SK-N-SH (cell line): Measurements from ENCODE around the gene TACC2. TPM values are rescaled to one million over a fixed set of nuclear protein-coding genes. Genes with fewer than 3 reads are reported as not detected.

Experiments
- CTCF ChIA-PET: fragments of 300-600, 350-600 bp; formaldehyde crosslinking; extraction: SDS; loops from one replicate; lab custom pipeline; 2021; lab: Yijun Ruan, JAX
- POLR2A ChIA-PET: fragments of 350-600 bp; sonication (Branson Sonifier 250); formaldehyde crosslinking; extraction: SDS; loops from one replicate; lab custom pipeline; 2020; ENCODE audit warnings: antibody characterized with exemption, inconsistent platforms; lab: Yijun Ruan, JAX
- DNase-seq: peaks from one replicate; pipeline ENCODE4 v3.0.0; 2012
- H2AFZ ChIP-seq: fragments of 200-600 bp; sonication (generic); 2 replicates; pipeline ENCODE4 v1.8.1; 2016; ENCODE audit warnings: antibody characterized with exemption, mild to moderate bottlenecking, low read depth
- H3F3A ChIP-seq: fragments of 200-600 bp; sonication (generic); replicated peaks from 2 replicates; pipeline ENCODE3; 2016; ENCODE audit warnings: antibody characterized with exemption, mild to moderate bottlenecking; ENCODE audit not compliant: insufficient read depth
- H3K27ac ChIP-seq, 2 experiments: fragments of 200-500 bp in 1 of 2; fragments of 200-600 bp in 1 of 2; sonication (Bioruptor generic) in 1 of 2; sonication (generic), shearing (Covaris generic) in 1 of 2; 2 replicates each; pipeline versions ENCODE4 v1.5.1 to v1.6.1; 2014 to 2016; ENCODE audit warnings: low read depth in 2 of 2, inconsistent platforms in 1 of 2, low read length in 1 of 2, mild to moderate bottlenecking in 1 of 2, mixed read lengths in 1 of 2
- H3K27me3 ChIP-seq: fragments of 200-600 bp; sonication (generic), shearing (Covaris generic); 2 replicates; pipeline ENCODE4 v1.6.1; 2016; ENCODE audit warnings: mixed run types; ENCODE audit not compliant: insufficient read depth
- H3K36me3 ChIP-seq, 2 experiments: fragments of 200-500 bp in 1 of 2; fragments of 200-600 bp in 1 of 2; sonication (Bioruptor generic) in 1 of 2; sonication (generic) in 1 of 2; replicated peaks in 1 of 2; 2 replicates each; pipeline versions ENCODE3 to v1.5.1; 2014 to 2016; ENCODE audit warnings: low read length in 1 of 2, mild to moderate bottlenecking in 1 of 2; ENCODE audit not compliant: insufficient read depth in 2 of 2, control insufficient read depth in 1 of 2
- H3K4me1 ChIP-seq, 2 experiments: fragments of 200-500 bp in 1 of 2; fragments of 200-600 bp in 1 of 2; sonication (Bioruptor generic) in 1 of 2; sonication (generic), shearing (Covaris generic) in 1 of 2; 2 replicates each; pipeline versions ENCODE4 v1.5.1 to v1.6.1; 2014 to 2016; ENCODE audit warnings: low read depth in 1 of 2, low read length in 1 of 2, mixed run types in 1 of 2; ENCODE audit not compliant: insufficient read depth in 2 of 2, control insufficient read depth in 1 of 2
- H3K4me2 ChIP-seq: fragments of 200-600 bp; sonication (generic), shearing (Covaris generic); 2 replicates; pipeline ENCODE4 v1.6.1; 2017; ENCODE audit warnings: mixed run types
- H3K4me3 ChIP-seq, 2 experiments: fragments of 200-500 bp in 1 of 2; fragments of 200-600 bp in 1 of 2; sonication (Bioruptor generic) in 1 of 2; sonication (generic), shearing (Covaris generic) in 1 of 2; 2 replicates each; pipeline versions ENCODE4 v1.5.1 to v1.8.1; 2014 to 2016; ENCODE audit warnings: low read depth in 2 of 2, inconsistent platforms in 1 of 2, low read length in 1 of 2, mild to moderate bottlenecking in 1 of 2, mixed read lengths in 1 of 2, moderate library complexity in 1 of 2
- H3K79me2 ChIP-seq: fragments of 200-600 bp; sonication (generic); 2 replicates; pipeline ENCODE4 v1.8.1; 2017; ENCODE audit warnings: mild to moderate bottlenecking; ENCODE audit not compliant: insufficient read depth
- H3K9ac ChIP-seq: fragments of 200-600 bp; sonication (generic); 2 replicates; pipeline ENCODE4 v1.6.1; 2017; ENCODE audit warnings: mixed run types
- H3K9me2 ChIP-seq: fragments of 200-600 bp; sonication (generic); 2 replicates; pipeline ENCODE4 v1.6.1; 2017; ENCODE audit warnings: mixed run types
- H3K9me3 ChIP-seq: fragments of 200-600 bp; sonication (generic); 2 replicates; pipeline ENCODE4 v1.6.1; 2017; ENCODE audit warnings: mixed run types, mild to moderate bottlenecking, moderate library complexity
- H4K20me1 ChIP-seq: fragments of 200-600 bp; sonication (generic); 2 replicates; pipeline ENCODE4 v1.6.1; 2017; ENCODE audit warnings: mild to moderate bottlenecking, mixed run types; ENCODE audit not compliant: insufficient read depth
- ELF1 ChIP-seq: IDR thresholded peaks from 2 replicates; pipeline ENCODE4 v1.4.0; 2012
- EP300 ChIP-seq, 2 experiments: IDR thresholded peaks; 2 replicates each; pipeline versions ENCODE4 v1.4.0 to v1.6.1; 2012; ENCODE audit warnings: borderline replicate concordance in 1 of 2, low read depth in 1 of 2, low read length in 1 of 2
- FOXJ3 ChIP-seq: sonication (generic); formaldehyde crosslinking; IDR thresholded peaks from 2 replicates; pipeline ENCODE4 v1.5.1; 2020; ENCODE audit warnings: mild to moderate bottlenecking, missing genetic modification reagents
- FOXM1 ChIP-seq: IDR thresholded peaks from 2 replicates; pipeline ENCODE4 v1.4.0; 2012; ENCODE audit warnings: low read depth, mild to moderate bottlenecking
- JUND ChIP-seq: IDR thresholded peaks from 2 replicates; pipeline ENCODE4 v1.4.0; 2012
- MXI1 ChIP-seq: IDR thresholded peaks from 2 replicates; pipeline ENCODE4 v1.6.1; 2012; ENCODE audit warnings: mild to moderate bottlenecking, low read depth, low read length, improper control_type of control experiment
- REST ChIP-seq: IDR thresholded peaks from 2 replicates; pipeline ENCODE4 v1.6.1; 2012; ENCODE audit warnings: mild to moderate bottlenecking, low read depth, low read length, moderate library complexity
- SMC3 ChIP-seq: IDR thresholded peaks from 2 replicates; pipeline ENCODE4 v1.6.1; 2012; ENCODE audit warnings: low read depth, low read length, improper control_type of control experiment
- TEAD4 ChIP-seq: IDR thresholded peaks from 2 replicates; pipeline ENCODE4 v1.4.0; 2012; ENCODE audit warnings: mild to moderate bottlenecking, borderline replicate concordance; ENCODE audit not compliant: insufficient read depth
- WGBS: methylation state at CpG from one replicate; pipeline ENCODE4 v1.1.6; 2017; ENCODE audit warnings: low lambda C conversion rate; 5-methylcytosine and 5-hydroxymethylcytosine counted together
- polyA plus RNA-seq, 3 experiments: library from polyadenylated mRNA; depleted of rRNA; stranded (reverse); fragments of >200 nt; gene quantifications; 2 replicates each; pipeline ENCODE4 v1.2.3, GENCODE V29; 2012
- TF ChIP-seq, protein P1 (sequence below): fragments of 150-350 bp; IDR thresholded peaks from 2 replicates; pipeline ENCODE4 v1.6.1; 2016; ENCODE audit warnings: mild to moderate bottlenecking, low read depth, low read length
- TF ChIP-seq, protein P2 (sequence below): fragments of 200-600 bp; sonication (generic); IDR thresholded peaks from 2 replicates; pipeline ENCODE4 v1.6.1; 2017; ENCODE audit warnings: antibody characterized with exemption, mild to moderate bottlenecking, moderate library complexity
- TF ChIP-seq, protein P3 (sequence below): IDR thresholded peaks from 2 replicates; pipeline ENCODE4 v1.4.0; 2012; ENCODE audit warnings: low read depth, borderline replicate concordance

The TACC2 gene
- polyA plus RNA-seq, 1 of the 3 experiments (the other 2 are of a cell fraction), result 8.8 TPM

- no peak overlapping the region for H3K4me3 ChIP-seq
- no peaks in the 10 kb centered on the region for H3K36me3 ChIP-seq
- no peaks in the 10 kb centered on the region for H3F3A ChIP-seq
- no peak overlapping the region for H3K9ac ChIP-seq
- H3K27me3 ChIP-seq, result no peaks in the 10 kb centered on the region
- no peak for DNase-seq
- H3K27ac ChIP-seq, result no peak overlapping the region
- POLR2A ChIA-PET, result no interaction called here
- H3K9me3 ChIP-seq, result no peaks in the 10 kb centered on the region
- CTCF ChIA-PET, result interaction anchor here (1.0 to 1.5 kb wide), 3 partner anchors 10 to 147 kb away, joined by 3 to 4 read pairs (median 4); no protein-coding TSS in a partner anchor
- H3K79me2 ChIP-seq, result no peaks in the 10 kb centered on the region
- H4K20me1 ChIP-seq, result no peaks in the 10 kb centered on the region
- 78% methylated on average over 6 of the region's 6 CpGs for WGBS
- TF ChIP-seq FOXJ3 (CRISPR knock-in tag) (no peak), EP300 (IDR thresholded peaks at IDR 0.05; ENCODE audit: borderline replicate concordance in 1 of 2, low read depth in 1 of 2, low read length in 1 of 2) (no peak), MXI1 (no peak), FOXM1 (no peak), ELF1 (no peak), JUND (no peak), TEAD4 (no peak), SMC3 (no peak), REST (no peak)
- TF ChIP-seq, protein P1, sequence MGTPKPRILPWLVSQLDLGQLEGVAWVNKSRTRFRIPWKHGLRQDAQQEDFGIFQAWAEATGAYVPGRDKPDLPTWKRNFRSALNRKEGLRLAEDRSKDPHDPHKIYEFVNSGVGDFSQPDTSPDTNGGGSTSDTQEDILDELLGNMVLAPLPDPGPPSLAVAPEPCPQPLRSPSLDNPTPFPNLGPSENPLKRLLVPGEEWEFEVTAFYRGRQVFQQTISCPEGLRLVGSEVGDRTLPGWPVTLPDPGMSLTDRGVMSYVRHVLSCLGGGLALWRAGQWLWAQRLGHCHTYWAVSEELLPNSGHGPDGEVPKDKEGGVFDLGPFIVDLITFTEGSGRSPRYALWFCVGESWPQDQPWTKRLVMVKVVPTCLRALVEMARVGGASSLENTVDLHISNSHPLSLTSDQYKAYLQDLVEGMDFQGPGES, result no peak
- TF ChIP-seq, protein P2, sequence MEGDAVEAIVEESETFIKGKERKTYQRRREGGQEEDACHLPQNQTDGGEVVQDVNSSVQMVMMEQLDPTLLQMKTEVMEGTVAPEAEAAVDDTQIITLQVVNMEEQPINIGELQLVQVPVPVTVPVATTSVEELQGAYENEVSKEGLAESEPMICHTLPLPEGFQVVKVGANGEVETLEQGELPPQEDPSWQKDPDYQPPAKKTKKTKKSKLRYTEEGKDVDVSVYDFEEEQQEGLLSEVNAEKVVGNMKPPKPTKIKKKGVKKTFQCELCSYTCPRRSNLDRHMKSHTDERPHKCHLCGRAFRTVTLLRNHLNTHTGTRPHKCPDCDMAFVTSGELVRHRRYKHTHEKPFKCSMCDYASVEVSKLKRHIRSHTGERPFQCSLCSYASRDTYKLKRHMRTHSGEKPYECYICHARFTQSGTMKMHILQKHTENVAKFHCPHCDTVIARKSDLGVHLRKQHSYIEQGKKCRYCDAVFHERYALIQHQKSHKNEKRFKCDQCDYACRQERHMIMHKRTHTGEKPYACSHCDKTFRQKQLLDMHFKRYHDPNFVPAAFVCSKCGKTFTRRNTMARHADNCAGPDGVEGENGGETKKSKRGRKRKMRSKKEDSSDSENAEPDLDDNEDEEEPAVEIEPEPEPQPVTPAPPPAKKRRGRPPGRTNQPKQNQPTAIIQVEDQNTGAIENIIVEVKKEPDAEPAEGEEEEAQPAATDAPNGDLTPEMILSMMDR, result no peak
- TF ChIP-seq, protein P3, sequence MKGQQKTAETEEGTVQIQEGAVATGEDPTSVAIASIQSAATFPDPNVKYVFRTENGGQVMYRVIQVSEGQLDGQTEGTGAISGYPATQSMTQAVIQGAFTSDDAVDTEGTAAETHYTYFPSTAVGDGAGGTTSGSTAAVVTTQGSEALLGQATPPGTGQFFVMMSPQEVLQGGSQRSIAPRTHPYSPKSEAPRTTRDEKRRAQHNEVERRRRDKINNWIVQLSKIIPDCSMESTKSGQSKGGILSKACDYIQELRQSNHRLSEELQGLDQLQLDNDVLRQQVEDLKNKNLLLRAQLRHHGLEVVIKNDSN, result no peak
- no peaks in the 10 kb centered on the region for H3K4me1 ChIP-seq
- no peaks in the 10 kb centered on the region for H3K9me2 ChIP-seq
- no peak overlapping the region for H2AFZ ChIP-seq
- H3K4me2 ChIP-seq, result no peak overlapping the region
These were observed 299.3 kb downstream of the TACC2 start for GRCh38 chr10:122288262-122288661.
